ENCODE measurements around the gene HSD17B11.
"Not testable (repeated sequence)": the region's sequence is repeated elsewhere in the genome, so short reads cannot be mapped to it uniquely, and the experiment has no call there.

Gene HSD17B11

DNA sequence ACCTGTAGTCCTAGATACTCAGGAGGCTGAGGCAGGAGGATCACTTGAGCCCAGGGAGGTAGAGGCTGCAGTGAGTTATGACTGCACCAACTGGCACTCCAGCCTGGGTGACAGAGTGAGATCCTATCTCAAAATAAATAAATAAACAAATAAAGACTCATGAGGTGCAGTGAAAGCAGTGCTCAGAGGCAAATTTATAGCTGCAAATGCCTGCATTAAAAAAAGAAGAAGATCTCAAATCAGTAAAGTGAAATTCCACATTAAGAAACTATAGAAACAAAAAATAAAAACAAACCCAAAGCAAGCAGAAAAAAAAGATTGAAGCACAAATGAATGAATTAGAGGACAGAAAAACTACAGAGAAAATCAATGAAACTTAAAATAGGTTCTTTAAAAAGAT, 45.8 kb downstream of the HSD17B11 start:
- no peaks in the 10 kb centered on the region for H3K79me2 ChIP-seq (ENCODE audit: insufficient read depth, low read length)
- H3K4me3 ChIP-seq (ENCODE audit: low read depth, low read length, poor library complexity, severe bottlenecking), result no peak overlapping the region
- TF ChIP-seq EZH2 (IDR thresholded peaks at IDR 0.05; ENCODE audit: borderline replicate concordance, low read length), result no peak
- TF ChIP-seq, protein P1, sequence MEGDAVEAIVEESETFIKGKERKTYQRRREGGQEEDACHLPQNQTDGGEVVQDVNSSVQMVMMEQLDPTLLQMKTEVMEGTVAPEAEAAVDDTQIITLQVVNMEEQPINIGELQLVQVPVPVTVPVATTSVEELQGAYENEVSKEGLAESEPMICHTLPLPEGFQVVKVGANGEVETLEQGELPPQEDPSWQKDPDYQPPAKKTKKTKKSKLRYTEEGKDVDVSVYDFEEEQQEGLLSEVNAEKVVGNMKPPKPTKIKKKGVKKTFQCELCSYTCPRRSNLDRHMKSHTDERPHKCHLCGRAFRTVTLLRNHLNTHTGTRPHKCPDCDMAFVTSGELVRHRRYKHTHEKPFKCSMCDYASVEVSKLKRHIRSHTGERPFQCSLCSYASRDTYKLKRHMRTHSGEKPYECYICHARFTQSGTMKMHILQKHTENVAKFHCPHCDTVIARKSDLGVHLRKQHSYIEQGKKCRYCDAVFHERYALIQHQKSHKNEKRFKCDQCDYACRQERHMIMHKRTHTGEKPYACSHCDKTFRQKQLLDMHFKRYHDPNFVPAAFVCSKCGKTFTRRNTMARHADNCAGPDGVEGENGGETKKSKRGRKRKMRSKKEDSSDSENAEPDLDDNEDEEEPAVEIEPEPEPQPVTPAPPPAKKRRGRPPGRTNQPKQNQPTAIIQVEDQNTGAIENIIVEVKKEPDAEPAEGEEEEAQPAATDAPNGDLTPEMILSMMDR (IDR thresholded peaks at IDR 0.05; ENCODE audit: low read length), result no peak
- no peaks in the 10 kb centered on the region for H3F3A ChIP-seq (ENCODE audit: insufficient read depth, low read length)
- H3K9me3 ChIP-seq (ENCODE audit: low read length), result no peaks in the 10 kb centered on the region
- no peaks in the 10 kb centered on the region for H3K27me3 ChIP-seq (ENCODE audit: insufficient read depth, low read length)
- no peaks in the 10 kb centered on the region for H3K4me1 ChIP-seq (ENCODE audit: insufficient read depth, low read length, severe bottlenecking)
- no peak overlapping the region for H3K4me2 ChIP-seq (ENCODE audit: low read length)
- no peaks in the 10 kb centered on the region for H3K9me2 ChIP-seq (ENCODE audit: low read depth, low read length)
- no peak overlapping the region for H3K27ac ChIP-seq (ENCODE audit: low read depth, low read length, poor library complexity, severe bottlenecking)
- H3K36me3 ChIP-seq (ENCODE audit: insufficient read depth, low read length), result peaks cover 6% of the 10 kb centered on the region; the same call in 1 of the 2 replicates
- no peak overlapping the region for H3K9ac ChIP-seq (ENCODE audit: low read length)
- H4K20me1 ChIP-seq (ENCODE audit: insufficient read depth, low read length), result no peaks in the 10 kb centered on the region
- H2AFZ ChIP-seq (ENCODE audit: low read length), result no peak overlapping the region

GRCh38 chr4:87342872-87343271, 48.1 kb downstream of the HSD17B11 start:
- no peaks in the 10 kb centered on the region for H3F3A ChIP-seq (ENCODE audit: insufficient read depth, low read length)
- no peak overlapping the region for H3K4me3 ChIP-seq (ENCODE audit: low read depth, low read length, poor library complexity, severe bottlenecking)
- H2AFZ ChIP-seq (ENCODE audit: low read length), result no peak overlapping the region
- H3K4me2 ChIP-seq (ENCODE audit: low read length), result no peak overlapping the region
- peaks cover 6% of the 10 kb centered on the region; the same call in 1 of the 2 replicates for H3K36me3 ChIP-seq (ENCODE audit: insufficient read depth, low read length)
- no peak for TF ChIP-seq EZH2 (IDR thresholded peaks at IDR 0.05; ENCODE audit: borderline replicate concordance, low read length)
- TF ChIP-seq, protein P1 (IDR thresholded peaks at IDR 0.05; ENCODE audit: low read length), result no peak
- H3K27ac ChIP-seq (ENCODE audit: low read depth, low read length, poor library complexity, severe bottlenecking), result no peak overlapping the region
- H3K4me1 ChIP-seq (ENCODE audit: insufficient read depth, low read length, severe bottlenecking), result no peaks in the 10 kb centered on the region
- no peaks in the 10 kb centered on the region for H3K9me3 ChIP-seq (ENCODE audit: low read length)
- H3K9ac ChIP-seq (ENCODE audit: low read length), result no peak overlapping the region
- no peaks in the 10 kb centered on the region for H4K20me1 ChIP-seq (ENCODE audit: insufficient read depth, low read length)
- no peaks in the 10 kb centered on the region for H3K9me2 ChIP-seq (ENCODE audit: low read depth, low read length)
- no peaks in the 10 kb centered on the region for H3K79me2 ChIP-seq (ENCODE audit: insufficient read depth, low read length)
- no peaks in the 10 kb centered on the region for H3K27me3 ChIP-seq (ENCODE audit: insufficient read depth, low read length)

- not testable (repeated sequence) for H3K4me3 ChIP-seq (ENCODE audit: low read depth, low read length, poor library complexity, severe bottlenecking); H3K9me2 ChIP-seq (ENCODE audit: low read depth, low read length); H3F3A ChIP-seq (ENCODE audit: insufficient read depth, low read length); H3K4me2 ChIP-seq (ENCODE audit: low read length); H3K4me1 ChIP-seq (ENCODE audit: insufficient read depth, low read length, severe bottlenecking); H3K27ac ChIP-seq (ENCODE audit: low read depth, low read length, poor library complexity, severe bottlenecking); H3K79me2 ChIP-seq (ENCODE audit: insufficient read depth, low read length); H3K27me3 ChIP-seq (ENCODE audit: insufficient read depth, low read length); H3K36me3 ChIP-seq (ENCODE audit: insufficient read depth, low read length); H3K9ac ChIP-seq (ENCODE audit: low read length); H4K20me1 ChIP-seq (ENCODE audit: insufficient read depth, low read length); H2AFZ ChIP-seq (ENCODE audit: low read length); H3K9me3 ChIP-seq (ENCODE audit: low read length)
These were observed 48.9 kb downstream of the HSD17B11 start for GRCh38 chr4:87341954-87342635.

GRCh38 chr4:87339440-87339839, 51.5 kb downstream of the HSD17B11 start:
- no peak overlapping the region for H3K9ac ChIP-seq (ENCODE audit: low read length)
- H3K36me3 ChIP-seq (ENCODE audit: insufficient read depth, low read length), result no peaks in the 10 kb centered on the region; the same call in 1 of the 2 replicates
- H4K20me1 ChIP-seq (ENCODE audit: insufficient read depth, low read length), result no peaks in the 10 kb centered on the region
- H3K4me2 ChIP-seq (ENCODE audit: low read length), result no peak overlapping the region
- no peaks in the 10 kb centered on the region for H3K4me1 ChIP-seq (ENCODE audit: insufficient read depth, low read length, severe bottlenecking)
- H3K27me3 ChIP-seq (ENCODE audit: insufficient read depth, low read length), result no peaks in the 10 kb centered on the region
- H3K4me3 ChIP-seq (ENCODE audit: low read depth, low read length, poor library complexity, severe bottlenecking), result no peak overlapping the region
- no peak overlapping the region for H3K27ac ChIP-seq (ENCODE audit: low read depth, low read length, poor library complexity, severe bottlenecking)
- H2AFZ ChIP-seq (ENCODE audit: low read length), result no peak overlapping the region
- H3K9me3 ChIP-seq (ENCODE audit: low read length), result no peaks in the 10 kb centered on the region
- no peaks in the 10 kb centered on the region for H3K9me2 ChIP-seq (ENCODE audit: low read depth, low read length)
- no peaks in the 10 kb centered on the region for H3K79me2 ChIP-seq (ENCODE audit: insufficient read depth, low read length)
- no peaks in the 10 kb centered on the region for H3F3A ChIP-seq (ENCODE audit: insufficient read depth, low read length)
- TF ChIP-seq EZH2 (IDR thresholded peaks at IDR 0.05; ENCODE audit: borderline replicate concordance, low read length), result no peak
